Activated CD4-positive, alpha-beta T cell treated with anti-CD3 and anti-CD28 coated beads for 48 hours (primary cell): ENCODE measurements around the gene DNAJB13.

ENCODE experiments used
- DNase-seq: peaks from one replicate; pipeline ENCODE4 v3.0.0-alpha.2; 2020

DNAJB13 gene

DNA sequence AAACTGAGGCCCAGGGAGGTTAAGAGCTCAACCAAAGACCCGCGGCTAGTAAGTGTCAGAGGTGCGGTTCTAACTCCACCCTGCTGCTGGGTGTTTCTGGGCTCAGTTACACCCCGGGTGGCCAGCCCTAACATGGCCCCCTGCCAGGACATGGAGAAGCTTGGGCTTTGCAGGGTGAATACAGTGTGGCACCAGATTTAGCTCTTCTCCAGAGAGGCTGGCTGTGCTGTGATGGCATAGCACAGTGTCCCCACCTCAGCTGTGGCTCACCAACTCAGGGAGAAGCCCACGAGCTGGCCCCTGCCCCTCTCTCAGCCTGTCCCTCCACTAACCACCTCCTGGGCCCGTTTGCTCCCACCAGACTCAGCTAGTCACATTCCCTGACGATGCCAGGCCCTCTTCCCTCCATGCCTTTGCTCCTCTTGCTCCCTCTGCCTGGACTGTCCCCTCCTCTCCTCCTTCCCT lies 51.0 kb downstream of the DNAJB13 start:
- DNase-seq = no peak

DNA sequence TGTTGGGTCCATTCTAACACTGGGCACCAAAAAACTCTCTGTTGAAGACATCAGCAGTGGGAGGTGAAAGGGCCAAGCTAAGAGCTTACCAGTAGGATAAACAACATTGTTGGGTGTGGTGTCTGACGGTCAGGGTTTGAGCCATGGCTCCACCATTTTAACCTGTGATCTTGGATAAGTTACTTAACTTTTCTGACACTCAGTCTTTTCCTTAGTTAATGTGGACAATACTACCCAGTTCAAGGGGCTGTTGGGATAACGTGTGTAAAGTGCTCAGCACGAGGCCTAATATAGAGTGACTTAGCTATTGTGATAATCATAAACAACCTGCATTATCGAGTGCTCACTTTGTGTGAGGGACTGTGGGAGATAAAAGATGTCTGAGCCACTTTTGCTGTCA lies 52.0 kb downstream of the DNAJB13 start:
- DNase-seq = no peak

DNA sequence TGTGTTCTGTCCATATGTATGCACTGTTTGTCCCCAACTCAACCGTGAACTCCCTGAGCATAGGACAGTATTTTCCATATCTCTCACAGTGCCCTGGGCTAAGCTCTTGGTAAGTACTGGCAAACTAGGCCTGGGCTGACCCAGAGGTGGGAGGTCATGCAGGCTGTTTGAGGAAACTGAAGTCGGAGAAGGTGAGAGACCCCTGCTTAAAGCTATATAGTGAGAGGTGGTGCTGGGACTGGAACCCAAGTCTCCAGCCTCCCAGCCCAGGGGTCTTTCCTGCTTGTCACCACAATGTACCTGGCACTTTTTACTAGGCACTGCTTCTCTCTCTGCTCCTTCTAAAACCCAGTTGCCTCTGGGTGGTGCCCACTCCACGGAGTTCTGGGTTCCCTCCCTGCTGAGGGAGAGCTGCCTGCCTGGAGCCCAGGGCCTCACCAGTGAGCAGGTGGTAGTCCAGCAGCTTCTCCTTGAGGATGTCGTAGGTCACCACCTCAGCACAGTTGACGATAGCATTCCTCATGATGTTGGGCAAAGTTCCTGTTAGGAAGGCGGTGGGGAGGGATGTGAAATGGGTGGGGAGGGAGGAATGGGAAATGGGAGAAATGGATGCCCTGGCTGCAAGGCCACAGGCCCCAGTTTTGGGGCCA lies 53.3 kb downstream of the DNAJB13 start:
- DNase-seq = no peak

DNA sequence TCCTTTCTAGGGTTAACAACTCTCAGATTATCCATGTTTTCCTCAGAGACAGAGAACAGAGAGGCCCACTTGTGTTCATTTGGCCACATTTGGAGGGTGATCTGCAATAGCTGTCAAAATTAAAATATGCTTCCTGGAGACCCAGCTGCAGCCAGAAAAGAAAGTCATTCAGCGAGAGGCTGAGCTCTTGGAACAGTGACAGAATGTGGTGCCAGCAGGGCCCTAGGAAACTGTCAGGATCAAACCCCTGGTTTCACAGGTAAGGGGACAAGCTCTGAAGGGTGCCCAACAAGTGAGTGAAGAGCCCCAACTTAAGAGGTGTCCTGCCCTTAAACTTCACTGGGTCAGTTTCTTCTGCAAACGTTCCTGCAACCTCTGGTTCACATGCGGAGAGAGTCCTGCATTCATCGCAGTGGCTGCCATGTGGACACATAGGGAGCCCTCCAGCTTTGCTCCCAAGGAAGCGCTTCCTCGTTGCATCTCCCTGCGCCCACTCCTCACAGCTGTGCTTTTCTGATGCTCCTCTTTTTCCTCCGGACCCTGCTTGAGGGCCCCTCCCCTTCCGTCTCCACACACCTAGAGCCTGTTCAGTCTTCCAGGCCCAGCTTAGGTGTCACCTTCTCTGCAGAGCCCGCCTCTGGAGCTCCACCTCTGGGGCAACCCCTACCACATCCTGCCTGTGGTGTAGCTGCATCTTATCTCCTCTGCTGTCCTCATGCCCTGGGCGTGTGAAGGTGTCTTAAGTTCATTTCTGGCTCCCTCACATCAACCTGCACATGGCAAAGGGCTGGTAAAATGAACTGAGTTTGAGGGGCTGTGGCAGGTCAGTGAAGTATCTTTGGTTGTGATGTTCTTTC lies 54.2 kb downstream of the DNAJB13 start:
- DNase-seq = peak; percentile 86

DNA sequence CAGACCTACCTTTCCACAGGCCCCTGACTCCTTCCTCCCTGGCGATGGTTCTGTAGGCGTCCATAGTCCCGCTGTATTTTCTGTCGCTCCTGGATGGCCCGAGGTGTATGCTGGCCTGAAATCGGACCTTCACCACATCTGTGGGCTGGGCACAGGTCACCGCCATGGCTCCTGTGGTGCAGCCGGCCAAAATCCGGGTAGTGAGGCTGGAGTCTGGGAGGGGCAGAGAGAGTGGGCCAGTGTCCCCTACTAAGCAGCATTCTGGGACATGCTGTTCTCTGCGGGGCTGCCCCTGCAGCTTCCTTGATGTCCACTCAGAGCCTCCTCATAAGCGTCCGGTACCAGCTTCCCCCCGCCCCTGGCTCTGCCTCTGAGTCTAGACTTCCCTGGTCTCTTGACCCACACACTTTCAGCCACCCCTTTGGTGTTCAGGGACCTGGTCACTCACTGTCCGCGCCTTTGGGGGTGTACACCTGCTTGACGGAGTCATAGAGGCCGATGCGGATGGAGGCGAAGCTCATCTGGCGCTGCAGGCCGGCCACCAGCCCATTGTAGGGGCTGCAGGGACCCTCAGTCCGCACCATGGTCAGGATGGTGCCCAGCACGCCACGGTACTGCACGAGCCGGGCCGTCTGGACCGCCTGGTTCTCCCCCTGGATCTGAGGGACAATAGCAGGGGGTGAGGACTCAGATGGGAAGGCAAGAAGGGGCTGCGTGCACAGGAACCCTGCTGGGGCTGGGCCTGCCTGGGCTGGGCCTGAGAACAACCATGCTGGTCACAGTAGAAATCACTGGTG lies 55.1 kb downstream of the DNAJB13 start:
- DNase-seq = no peak

DNA sequence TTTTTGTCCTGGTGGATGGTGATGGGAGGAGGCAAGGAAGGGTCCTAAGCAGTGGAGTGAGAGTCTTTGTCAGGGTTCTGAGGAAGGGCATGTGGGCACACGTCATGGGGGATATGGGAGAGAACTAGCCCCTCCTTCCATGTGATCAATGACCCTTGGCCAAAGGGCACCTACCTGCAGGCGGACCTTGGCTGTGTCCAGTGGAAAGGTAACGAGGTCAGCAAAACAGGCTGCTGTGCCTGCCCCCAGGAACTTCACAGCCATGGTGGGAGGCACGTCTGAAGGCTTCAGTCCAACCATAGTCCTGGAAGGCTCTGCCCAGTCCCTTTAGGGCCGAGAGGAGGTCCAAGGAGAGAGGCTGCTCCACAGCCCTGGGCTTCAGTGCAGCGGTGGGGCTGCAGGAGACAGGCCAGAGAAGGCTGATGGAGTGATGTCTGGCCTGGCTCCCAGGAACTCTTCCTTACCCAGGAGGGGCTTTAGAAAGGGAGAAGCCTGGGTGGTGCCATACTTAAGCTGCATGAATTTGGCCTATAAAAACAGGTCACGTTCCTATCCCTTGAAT lies 56.0 kb downstream of the DNAJB13 start:
- no peak for DNase-seq

DNA sequence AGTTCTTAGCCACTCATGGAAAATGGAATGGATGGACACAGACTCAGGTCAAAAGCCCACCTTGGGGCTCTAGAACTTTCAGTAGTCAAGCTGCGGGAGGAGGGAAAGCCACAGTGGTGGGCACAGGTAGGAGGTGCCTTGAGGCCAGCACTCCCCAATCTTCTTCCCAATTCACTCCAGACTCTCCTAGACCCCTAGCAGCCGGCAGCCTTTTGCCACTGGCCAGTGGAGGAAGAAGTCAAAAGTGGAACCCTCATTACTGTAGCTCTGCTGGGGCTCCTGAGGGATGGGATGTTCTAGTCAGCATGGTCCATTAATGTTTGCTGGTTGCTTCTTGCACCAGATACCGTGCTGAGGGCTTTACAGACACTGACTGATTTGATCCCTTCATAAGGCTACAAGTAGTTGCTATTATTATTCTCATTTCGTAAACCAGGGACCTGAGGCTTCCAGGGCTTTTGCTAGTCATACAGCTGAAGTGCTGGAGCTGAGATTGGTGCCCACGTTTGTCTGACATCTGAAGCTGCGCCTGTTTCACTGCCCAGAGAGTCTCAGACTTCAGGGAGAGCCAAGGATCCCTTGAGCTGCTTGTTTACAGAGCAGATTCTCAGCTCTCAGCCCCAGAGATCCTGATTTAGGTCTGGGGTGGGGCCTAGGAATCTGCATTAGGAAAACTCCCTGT lies 57.0 kb downstream of the DNAJB13 start:
- DNase-seq = no peak

DNA sequence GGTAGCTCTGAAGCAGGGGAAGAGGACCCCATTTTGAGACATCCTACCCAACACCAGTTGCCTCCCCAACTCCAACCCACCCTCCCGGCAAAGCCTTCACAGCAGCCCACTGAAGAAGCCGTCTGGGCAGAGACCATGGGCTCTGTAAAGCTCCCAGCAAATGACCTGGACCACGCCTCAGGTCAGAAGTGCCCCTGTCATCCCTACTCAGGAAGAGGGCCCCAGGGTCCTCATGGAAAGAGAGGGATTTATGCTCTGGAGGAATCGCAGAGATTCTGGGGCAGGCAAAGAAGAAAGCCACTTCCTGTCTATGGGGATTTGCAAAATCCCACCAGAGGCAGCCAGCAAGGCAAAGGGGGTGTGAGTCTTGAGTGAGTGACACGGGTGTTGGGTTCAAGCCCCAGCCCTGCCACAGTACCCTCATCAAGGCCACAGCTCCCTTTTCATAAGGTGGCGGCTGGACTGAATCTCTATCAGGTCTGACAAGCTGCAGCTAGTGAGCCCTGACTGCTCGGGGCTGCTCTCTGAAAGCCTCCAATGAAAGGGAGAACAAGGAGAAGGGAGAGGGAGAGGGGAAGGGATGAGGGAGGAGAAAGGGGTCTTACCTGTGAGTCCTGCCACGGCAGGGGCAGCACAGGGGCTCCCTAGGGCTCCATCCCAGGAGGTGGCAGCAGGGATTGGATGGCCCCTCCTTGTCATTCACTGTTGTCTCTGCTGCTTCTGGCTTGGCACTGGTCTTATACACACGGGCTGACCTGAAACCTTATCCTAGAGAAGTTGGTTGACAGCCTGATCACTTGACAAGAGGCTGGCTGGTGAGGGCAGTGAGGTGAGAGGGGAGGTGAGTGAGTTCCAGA lies 57.8 kb downstream of the DNAJB13 start, which contains the start of gene UCP3:
Gene UCP3 (minus strand): TSS at position 713 of the 857 bp plus-strand sequence. CDS start 2,043 bp downstream, outside the sequence.
- no peak for DNase-seq

DNA sequence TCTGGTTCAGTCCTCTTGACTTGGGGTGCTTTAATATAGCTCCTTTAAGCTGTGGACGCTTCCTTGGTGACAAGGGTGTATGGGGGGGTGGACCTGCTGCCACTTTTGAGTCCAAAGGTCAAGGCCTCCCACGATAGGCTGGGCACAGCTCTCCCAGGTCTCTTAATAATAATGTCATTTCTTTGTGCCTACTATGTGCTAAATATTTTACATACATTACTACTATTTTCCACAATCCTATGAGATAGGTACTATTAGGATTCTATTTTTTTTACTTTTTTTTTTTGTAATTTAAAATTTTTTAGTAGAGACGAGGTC lies 58.4 kb downstream of the DNAJB13 start:
- no peak for DNase-seq

DNA sequence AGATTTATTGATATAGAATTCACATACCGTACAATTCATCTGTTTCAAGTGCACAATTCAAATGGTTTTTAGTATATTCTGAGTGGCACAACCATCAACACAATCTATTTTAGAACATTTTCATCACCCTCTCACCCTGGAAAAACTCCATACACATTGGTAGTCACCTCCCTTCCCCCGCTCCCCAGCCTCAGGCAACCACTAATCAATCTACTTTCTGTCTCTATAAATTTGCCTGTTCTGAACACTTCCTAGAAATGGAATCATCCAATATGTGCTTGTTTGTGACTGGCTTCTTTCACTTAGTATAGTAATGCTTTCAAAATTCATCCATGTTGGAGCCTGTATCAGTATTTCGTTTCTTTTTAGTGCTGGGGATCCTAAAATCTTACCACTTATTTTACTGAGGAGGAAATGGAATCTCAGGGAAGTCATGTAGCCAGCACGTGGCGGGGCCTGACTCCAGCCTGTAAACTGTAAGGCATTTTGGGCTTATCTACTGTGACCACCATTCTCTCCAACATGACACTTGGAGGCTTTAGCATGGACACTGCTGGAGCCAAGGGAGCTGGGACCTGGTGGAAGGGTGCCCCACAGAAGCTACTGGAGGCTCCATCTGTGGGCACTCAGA lies 59.0 kb downstream of the DNAJB13 start:
- peak; percentile 56 for DNase-seq

DNA sequence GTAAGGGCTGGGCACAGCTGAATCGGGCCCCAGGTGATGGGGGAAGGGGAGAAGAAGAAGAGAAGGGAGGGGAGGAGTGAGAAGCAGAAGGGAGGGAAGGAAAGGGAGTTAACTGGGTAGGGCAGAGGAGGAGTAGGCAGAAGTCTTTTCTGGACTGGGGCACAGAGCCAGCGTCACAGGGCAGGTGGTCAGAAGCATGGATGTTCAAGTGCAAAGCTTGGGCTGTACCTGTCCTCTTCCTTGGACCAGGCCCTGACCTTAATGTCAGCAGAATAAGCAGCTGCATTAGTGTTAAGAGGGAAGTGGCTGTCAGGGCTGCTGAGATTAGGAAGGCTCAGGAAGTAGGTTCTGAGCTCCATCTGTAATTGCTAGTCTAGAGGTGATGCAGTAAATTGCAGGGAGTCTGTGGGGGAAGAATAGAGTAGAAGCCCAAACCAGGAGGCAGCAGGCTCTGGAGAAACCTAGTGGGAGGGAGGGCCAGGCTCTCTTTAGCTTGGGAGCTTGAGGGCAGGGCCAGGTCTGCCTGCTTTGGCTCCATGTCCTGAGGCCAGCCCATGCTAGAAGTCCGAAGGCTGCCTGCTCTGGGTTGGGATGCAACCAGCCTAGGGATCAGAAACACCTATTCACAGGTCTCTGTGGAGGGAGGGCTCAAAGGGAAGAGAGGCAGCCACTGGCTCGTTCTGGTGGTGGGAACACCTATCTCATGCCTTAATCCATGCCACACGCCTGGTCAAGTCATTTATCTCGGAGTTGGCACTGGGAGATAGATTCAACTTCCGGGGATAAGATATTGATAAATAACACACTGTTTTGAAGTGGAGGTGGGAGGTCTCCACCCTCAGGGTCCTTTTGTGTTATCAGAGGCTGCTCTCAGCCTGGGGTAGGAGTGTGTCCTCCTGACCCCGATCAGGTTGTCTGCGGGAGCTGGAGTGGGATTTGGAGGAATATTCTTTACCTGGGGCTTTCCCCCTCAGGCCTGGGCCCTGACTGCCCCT lies 59.8 kb downstream of the DNAJB13 start:
- DNase-seq = no peak

DNA sequence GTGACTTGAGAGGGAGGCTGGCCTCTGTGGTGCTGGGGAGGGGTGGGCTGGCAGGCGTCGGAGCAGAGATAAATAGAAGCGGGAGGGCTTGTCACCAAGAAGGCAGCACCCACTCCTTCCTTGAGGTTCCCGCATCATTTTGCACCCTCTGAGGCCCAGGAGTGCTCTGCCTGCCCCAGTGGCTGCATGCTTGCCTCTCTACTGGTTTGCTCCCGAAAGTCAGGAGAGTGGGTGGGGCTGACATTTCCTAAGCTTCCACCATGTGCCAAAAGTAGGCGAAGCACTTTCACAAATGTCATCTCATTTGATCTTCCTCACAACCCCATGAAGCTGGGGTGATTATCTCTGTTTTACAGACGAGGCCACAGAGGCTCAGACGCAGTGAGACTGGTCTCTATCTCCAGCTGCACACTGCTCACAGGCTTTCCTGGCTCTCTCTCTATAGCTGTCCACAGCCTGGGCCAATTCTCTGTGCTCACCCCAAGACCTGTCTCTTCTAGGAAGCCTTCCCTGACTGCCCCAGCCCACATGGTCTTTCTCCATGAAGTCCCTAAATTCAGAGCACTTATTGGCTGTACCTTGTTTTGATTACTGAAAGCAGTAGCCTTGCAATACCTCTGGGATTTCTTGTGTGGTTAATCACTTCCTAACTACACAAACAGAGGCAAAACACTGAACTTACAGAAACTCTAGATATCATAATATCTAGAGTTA lies 60.7 kb downstream of the DNAJB13 start:
- peak; percentile 72 for DNase-seq

DNA sequence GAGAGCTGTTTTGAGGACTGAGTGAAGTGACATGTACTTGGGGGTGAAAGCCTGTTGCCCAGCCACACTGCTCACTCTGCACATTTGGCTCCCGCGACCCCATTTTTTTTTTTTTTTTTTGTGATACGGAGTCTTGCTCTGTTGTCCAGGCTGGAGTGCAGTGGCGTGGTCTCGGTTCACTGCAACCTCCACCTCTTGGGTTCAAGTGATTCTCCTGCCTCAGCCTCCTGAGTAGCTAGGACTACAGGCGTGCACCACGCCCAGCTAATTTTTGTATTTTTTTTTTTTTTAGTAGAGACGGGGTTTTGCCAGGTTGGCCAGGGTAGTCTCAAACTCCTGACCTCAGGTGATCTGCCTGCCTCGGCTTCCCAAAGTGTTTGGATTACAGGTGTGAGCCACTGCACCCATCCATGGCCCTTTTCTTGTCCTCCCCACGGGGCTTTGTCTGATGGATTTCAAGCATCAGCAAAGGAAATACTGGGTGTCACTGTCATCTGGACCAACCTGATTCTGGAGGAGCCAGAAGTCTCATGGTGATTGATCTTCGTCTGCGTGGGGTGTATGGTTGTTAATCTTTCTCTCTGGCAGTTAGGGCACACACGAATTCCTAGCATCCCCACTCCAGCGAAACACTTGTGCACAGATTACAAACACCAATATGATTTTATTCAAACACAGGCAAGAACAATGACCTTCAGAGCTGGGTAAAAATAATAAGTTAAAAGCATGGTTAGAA lies 61.4 kb downstream of the DNAJB13 start:
- DNase-seq = no peak

DNA sequence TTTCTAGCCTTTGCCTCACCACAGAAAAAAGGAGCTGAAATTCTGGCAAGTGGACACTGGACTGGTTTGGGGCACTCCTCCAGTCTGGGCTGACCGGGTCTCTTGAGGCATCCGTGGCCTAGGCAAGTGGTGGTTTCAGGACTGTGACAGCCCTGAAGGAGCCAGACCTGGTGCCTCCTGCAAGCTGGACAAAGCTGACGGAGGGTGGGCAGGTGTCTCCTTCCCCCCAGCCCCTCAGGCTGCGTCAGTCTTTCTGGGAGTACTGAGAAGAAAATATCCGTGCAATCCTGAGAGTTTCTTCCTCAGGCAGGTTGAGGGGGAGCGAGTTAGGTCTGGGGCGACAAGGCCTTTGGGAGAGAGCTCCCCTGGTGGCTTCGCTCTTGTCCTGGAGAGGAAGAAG lies 62.3 kb downstream of the DNAJB13 start:
- DNase-seq = no peak

DNA sequence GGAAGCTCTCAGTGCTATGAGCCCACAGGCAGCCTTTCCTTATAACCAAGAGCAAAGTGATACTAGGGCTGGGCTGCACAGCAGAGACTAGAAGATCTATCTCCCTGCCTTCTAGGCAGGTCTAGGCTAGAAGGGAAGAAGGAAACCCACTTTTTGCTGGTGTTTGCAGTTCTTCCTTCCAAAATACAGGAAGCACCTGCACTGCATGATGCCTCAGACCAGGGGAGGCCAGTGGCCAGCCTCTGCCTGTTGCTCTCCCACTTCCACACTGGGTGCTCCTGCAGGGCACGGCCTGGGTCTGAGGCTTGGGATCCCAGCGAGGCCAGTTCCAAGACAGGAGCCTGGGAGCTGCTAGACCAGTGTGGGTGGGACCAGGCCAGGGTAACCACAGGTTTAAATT lies 64.1 kb downstream of the DNAJB13 start:
- DNase-seq = no peak

DNA sequence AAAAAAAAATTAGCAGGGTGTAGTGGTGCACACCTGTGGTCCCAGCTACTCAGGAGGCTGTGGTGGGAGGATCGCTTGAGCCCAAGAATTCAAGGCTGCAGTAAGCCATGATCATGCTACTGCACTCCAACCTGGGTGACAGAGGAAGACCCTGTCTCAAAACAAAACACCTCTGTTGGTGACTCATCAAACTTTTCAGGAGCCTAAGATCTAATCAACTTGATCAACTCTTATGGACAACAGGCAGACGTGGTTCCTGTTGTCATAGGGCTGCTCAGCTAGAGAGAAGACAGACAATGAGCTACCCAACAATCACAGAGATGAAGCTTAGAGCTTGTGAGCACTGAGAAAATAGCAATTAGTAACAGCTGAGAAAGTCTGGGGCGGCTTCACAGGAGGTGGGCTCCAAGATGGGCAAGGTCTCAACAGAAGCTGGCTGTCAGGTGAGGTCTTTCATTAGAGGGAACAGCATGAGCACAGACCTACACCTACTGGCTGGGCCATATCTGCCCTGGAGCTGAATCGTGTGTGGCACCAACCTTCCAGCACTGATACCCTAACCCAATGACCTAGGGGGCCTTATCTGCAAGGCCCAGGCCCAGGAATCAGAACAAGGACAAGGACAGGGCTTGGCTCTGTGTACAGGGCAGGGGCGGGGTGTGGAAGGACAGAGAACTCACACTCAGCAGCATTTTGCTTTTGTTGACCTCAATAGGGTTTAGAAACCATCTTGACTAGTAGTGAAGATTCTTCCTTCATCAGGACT lies 65.3 kb downstream of the DNAJB13 start:
- DNase-seq = no peak

DNA sequence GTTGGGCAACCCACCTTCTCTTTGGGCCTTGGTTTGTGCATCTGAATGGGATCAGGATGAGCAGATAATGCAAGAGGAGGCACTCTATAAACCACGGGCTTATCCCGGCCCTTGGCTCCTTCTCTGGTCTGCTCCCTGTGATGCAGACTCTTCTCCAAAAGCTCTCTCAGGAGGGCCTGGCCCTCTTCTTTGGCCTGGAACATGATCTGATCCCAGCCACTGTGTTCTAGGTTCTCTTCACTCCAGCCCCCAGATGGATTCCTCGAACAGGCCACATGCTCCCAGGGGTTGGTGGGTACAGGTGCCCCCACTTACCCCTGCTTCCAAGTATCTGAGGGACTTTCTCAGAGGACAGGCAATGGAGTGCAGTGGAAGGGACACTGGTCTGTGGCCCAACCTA lies 66.8 kb downstream of the DNAJB13 start:
- no peak for DNase-seq
